Nephron progenitor cell (in vitro differentiated cells): ENCODE data around the gene CPXM2.

ENCODE experiments used
- DNase-seq: peaks from one replicate; pipeline ENCODE4 v3.0.0; 2021
- H3K27ac Mint-ChIP-seq: 2 replicates; pipeline ENCODE4 v1.8.0; 2021; ENCODE audit warnings: mild to moderate bottlenecking, moderate library complexity, mixed read lengths
- H3K27me3 Mint-ChIP-seq: 2 replicates; pipeline ENCODE4 v1.8.0; 2021; ENCODE audit warnings: mild to moderate bottlenecking, low read depth, mixed read lengths; ENCODE audit not compliant: poor library complexity
- H3K36me3 Mint-ChIP-seq: 2 replicates; pipeline ENCODE4 v1.8.0; 2021; ENCODE audit warnings: low read depth, mixed read lengths
- H3K4me1 Mint-ChIP-seq: 2 replicates; pipeline ENCODE4 v1.8.0; 2021; ENCODE audit warnings: mixed read lengths
- H3K4me3 Mint-ChIP-seq: 2 replicates; pipeline ENCODE4 v1.8.0; 2021; ENCODE audit warnings: mild to moderate bottlenecking, moderate library complexity, mixed read lengths
- H3K9me3 Mint-ChIP-seq: 2 replicates; pipeline ENCODE4 v1.8.0; 2021; ENCODE audit warnings: mild to moderate bottlenecking, moderate library complexity, mixed read lengths
- TF ChIP-seq, protein P1 (sequence below): fragments of 200-600 bp; sonication (generic); IDR thresholded peaks from 2 replicates; pipeline ENCODE4 v1.5.0; 2021; ENCODE audit warnings: antibody characterized with exemption

Gene CPXM2

DNA sequence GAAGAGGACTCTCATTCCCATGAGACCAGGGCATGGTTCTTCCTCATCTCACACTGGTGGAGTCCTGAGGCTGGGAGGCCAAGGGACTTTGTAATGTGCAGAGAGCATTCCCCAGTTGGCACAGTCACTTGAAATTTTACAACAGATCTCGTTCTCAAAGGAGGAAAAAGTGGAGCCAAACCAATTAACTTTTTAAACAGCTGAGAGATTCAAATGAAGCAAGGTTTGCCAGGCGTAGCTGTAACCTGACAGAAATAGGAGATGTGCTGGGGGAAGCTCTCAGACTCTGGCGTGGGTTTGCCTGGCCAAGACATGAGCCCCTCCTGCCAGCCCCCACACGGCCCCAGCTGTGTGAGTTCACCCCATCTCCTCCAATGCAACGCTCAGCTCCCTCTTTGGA lies 12.0 kb upstream of the CPXM2 start:
- H3K36me3 Mint-ChIP-seq, result no peaks in the 10 kb centered on the region
- DNase-seq, result no peak
- peaks cover 21% of the 10 kb centered on the region for H3K9me3 Mint-ChIP-seq
- peaks cover 12% of the 10 kb centered on the region for H3K4me1 Mint-ChIP-seq
- peaks cover 37% of the 10 kb centered on the region for H3K27me3 Mint-ChIP-seq
- no peak overlapping the region for H3K27ac Mint-ChIP-seq
- no peak overlapping the region for H3K4me3 Mint-ChIP-seq
- TF ChIP-seq, protein P1, sequence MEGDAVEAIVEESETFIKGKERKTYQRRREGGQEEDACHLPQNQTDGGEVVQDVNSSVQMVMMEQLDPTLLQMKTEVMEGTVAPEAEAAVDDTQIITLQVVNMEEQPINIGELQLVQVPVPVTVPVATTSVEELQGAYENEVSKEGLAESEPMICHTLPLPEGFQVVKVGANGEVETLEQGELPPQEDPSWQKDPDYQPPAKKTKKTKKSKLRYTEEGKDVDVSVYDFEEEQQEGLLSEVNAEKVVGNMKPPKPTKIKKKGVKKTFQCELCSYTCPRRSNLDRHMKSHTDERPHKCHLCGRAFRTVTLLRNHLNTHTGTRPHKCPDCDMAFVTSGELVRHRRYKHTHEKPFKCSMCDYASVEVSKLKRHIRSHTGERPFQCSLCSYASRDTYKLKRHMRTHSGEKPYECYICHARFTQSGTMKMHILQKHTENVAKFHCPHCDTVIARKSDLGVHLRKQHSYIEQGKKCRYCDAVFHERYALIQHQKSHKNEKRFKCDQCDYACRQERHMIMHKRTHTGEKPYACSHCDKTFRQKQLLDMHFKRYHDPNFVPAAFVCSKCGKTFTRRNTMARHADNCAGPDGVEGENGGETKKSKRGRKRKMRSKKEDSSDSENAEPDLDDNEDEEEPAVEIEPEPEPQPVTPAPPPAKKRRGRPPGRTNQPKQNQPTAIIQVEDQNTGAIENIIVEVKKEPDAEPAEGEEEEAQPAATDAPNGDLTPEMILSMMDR, result no peak

DNA sequence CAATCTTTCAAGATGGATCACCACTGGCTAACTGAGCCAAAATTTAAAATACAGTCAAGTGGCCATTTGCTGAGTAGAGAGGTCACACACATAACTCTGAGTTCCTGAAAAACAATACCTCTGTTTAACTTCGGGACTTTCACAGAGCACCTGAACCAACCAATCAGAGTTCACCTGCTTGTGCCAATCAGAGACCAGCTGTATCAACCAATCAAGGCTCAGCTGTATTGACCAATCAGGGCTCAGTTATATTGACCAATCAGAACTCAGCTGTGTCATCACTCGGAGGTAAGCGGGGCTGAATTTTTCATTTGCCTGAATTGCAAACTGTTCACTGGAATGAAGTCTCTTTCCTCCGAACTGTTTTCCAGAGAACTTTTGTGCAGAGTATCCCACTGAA lies 10.0 kb upstream of the CPXM2 start:
- no peak overlapping the region for H3K4me3 Mint-ChIP-seq
- TF ChIP-seq, protein P1, result no peak
- H3K9me3 Mint-ChIP-seq, result peaks cover 21% of the 10 kb centered on the region
- no peaks in the 10 kb centered on the region for H3K36me3 Mint-ChIP-seq
- peaks cover 28% of the 10 kb centered on the region for H3K27me3 Mint-ChIP-seq
- H3K27ac Mint-ChIP-seq, result no peak overlapping the region
- H3K4me1 Mint-ChIP-seq, result peaks cover 5% of the 10 kb centered on the region
- no peak for DNase-seq

DNA sequence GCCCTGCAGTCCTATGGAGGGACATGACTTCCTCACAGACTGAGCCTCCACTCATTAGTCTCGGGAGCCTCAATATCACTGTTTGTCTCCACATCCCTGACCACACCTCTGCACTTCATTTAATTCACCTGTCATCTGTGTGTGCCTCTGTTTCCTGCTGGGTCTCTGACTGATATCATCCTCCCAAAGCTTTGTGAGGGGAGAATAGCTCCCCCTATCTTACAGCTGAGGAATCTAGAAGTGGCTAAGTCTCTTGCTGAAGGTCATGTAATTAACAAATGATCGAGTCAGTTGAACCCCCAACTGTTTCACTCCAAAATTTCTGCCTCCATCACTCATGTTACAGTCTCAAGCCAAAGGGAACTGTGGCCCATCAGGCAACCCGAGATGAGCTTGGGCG lies 5.5 kb upstream of the CPXM2 start:
- DNase-seq, result no peak
- peaks cover 50% of the 10 kb centered on the region for H3K27me3 Mint-ChIP-seq
- no peak overlapping the region for H3K4me3 Mint-ChIP-seq
- H3K9me3 Mint-ChIP-seq, result peaks cover 25% of the 10 kb centered on the region
- no peaks in the 10 kb centered on the region for H3K36me3 Mint-ChIP-seq
- no peaks in the 10 kb centered on the region for H3K4me1 Mint-ChIP-seq
- TF ChIP-seq, protein P1, result no peak
- no peak overlapping the region for H3K27ac Mint-ChIP-seq

DNA sequence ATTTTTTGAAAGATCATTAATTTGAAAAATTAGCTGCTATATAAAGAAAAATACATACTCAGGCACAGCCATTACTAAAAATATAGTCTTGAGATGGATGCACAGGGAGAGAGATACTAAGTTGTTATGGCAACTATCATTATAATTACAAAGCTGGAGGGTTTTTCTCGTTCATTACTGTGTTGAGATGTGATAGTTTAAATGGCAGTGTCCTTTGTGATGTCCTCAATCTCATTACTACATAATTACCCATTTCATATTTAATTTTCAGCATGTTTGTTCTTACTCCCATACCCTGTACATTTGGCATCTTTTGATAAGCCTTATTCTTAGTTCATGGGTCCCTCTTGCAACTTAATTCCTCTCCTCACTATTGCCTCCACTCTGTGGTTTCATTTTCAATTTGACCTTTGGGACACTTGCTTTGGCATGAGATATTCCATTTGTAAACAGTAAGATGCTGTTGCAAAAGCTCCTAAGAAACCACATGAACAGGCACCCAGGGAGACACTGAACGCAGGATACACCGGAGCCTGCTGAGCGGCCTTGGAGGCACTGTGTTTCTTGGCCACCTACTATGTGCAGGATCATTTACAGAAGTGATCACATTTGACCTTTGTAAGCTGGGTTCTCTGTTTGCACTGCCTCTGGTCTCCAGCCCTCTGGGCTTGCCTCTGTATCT lies 4.8 kb upstream of the CPXM2 start:
- no peaks in the 10 kb centered on the region for H3K4me1 Mint-ChIP-seq
- no peak overlapping the region for H3K27ac Mint-ChIP-seq
- H3K27me3 Mint-ChIP-seq, result peaks cover 56% of the 10 kb centered on the region
- no peak overlapping the region for H3K4me3 Mint-ChIP-seq
- no peak for DNase-seq
- TF ChIP-seq, protein P1, result no peak
- peaks cover 25% of the 10 kb centered on the region for H3K9me3 Mint-ChIP-seq
- no peaks in the 10 kb centered on the region for H3K36me3 Mint-ChIP-seq

DNA sequence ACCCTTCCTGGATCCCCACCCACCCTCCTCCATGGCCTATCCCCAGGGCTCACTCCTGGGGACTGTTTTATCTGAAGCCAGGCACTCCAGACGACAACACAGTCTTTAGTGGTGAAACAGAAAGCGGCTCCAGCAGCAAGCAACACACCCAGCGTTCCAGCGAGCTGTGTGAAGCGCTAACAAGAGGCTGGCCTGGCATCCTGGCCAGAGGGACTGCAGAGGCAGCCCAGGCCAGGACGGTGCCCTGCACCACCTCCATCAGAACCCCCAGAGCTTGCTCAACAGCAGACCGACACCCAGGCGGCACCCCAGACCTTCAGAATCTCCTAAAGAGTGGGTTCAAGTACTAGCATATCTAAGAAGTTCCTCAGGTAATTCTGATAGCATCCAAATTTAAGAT lies 2.0 kb upstream of the CPXM2 start:
- TF ChIP-seq, protein P1, result no peak
- Mint-ChIP-seq H3K36me3 (no peaks in the 10 kb centered on the region), H3K27ac (no peak overlapping the region), H3K4me1 (no peaks in the 10 kb centered on the region), H3K9me3 (peaks cover 5% of the 10 kb centered on the region), H3K27me3 (peaks cover 79% of the 10 kb centered on the region), H3K4me3 (no peak overlapping the region)
- DNase-seq, result no peak

DNA sequence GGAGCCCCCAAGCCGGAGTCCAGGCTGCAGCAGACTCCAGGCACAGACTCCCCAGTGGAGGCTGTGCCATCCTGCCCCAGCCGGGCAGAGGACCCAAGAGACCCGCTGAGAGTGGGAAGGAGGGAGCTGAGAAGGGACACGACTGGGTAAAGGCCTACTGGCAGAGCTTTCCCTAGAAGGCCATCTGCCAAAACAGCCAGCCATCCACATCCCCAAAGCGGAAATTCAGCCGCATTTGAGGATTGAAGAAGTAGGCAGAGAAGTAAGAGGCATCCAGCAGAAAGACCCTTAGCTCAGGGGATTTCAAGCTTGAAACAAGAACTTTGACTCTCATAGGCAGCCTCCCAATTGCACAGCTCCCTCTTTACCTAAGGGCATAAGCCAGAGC lies 857 bp downstream of the CPXM2 start:
- DNase-seq, result no peak
- H3K4me1 Mint-ChIP-seq, result no peaks in the 10 kb centered on the region
- peaks cover 90% of the 10 kb centered on the region for H3K27me3 Mint-ChIP-seq
- H3K36me3 Mint-ChIP-seq, result no peaks in the 10 kb centered on the region
- H3K9me3 Mint-ChIP-seq, result peaks cover 5% of the 10 kb centered on the region
- no peak overlapping the region for H3K27ac Mint-ChIP-seq
- H3K4me3 Mint-ChIP-seq, result peak overlapping the region; percentile 20
- TF ChIP-seq, protein P1, result no peak
